ENCODE measurements around the gene RNASE11.

The RNASE11 gene

DNA sequence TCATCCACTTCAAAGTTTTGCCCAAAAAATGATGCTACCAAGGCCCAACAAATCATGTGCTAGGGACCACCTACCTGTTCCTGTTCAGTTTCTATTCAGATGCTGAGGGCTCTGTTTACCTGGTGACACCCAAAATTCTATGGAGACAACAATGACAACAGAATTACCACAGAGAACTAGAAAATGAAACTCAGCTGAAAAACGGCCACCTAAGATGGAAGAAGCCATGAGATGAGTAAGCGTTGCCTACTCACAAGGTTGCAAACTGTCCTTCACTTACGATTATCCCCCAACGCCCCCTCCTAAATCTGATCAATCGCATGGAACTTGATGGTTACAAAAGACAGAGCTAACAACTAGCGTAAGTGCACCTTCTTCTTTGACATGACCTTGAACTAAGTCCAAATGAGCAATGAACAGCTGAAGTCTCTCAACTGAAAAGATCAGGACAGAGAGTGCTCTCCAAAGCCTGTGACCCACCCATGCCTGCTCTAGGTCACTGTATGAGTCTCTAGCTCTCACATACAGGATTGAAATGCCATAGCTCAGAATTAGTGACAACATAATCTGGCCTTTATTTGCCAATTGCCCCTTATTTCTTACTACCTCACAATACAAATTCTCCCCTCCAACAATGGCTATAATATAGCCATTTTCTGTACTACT, at the start of gene RNASE11:
Gene RNASE11 (minus strand): TSS at position 513 of the 666 bp plus-strand sequence.
- DNase-seq (ENCODE audit: insufficient read length, low spot score) (no peak), FAIRE-seq (no peak)
- TF ChIP-seq POLR2A (IDR thresholded peaks at IDR 0.05; ENCODE audit: low read depth, low read length): no peak

DNA sequence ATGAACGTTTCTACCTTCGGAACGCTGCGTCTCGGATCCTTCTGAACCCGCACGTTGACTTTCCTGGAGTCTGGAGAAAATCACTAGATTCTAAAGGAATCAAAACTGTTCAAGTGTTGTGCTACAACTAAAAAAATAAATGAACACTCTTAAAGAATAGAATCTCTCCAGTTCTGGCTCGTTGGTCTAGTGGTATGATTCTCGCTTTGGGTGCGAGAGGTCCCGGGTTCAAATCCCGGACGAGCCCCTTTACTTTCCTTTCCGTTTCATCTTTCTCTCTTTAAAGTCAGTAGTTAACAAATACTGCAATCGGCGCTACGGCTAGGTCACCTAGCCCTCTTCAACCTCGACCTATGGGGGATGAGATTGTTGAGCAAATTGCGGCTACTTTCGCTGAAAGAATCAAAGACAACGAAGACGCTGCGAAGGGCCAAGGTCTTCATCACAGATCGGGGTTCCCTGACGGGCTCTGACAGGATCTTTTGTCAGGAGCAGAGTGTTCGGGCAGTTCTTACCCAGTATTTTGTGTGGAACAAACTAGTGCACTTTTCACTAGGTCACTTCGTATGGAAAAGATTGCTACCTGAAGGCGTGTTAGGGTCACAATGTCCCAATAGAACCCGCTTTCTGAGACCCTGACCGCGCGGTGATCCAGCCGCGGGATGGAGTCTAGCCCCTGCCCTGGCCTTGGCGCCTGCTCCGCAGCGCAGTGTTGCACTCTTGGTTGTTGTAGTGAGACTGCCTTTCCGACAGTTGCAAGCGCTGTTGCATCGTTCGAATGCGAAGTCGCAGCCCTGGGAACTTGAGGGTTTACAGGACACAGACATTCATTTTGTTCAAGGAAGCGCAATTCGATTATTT, 45.3 kb upstream of the RNASE11 start:
- FAIRE-seq (no peak), DNase-seq (ENCODE audit: insufficient read length, low spot score) (no peak)
- TF ChIP-seq POLR2A (IDR thresholded peaks at IDR 0.05; ENCODE audit: low read depth, low read length): no peak

DNA sequence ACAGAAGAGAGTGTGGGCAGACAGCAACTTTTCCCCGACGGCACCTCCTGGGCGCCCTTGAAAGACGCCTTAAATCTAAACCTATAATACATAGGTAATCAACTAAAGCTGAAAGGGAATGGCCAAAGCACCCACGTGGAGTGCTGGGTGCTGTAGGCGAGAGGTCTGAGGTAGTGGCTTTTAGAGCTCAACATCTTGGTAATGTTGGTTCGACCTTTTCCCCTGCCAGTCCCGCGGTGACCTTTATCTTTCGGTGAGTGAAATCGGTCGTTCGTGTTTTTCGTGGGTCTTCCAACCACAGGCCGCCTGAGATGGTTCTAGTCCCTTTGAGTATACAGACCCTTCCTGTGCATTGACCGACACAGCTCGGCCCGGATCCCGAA, 44.6 kb upstream of the RNASE11 start:
- no peak for DNase-seq (ENCODE audit: insufficient read length, low spot score)
- TF ChIP-seq POLR2A (IDR thresholded peaks at IDR 0.05; ENCODE audit: low read depth, low read length): no peak
- FAIRE-seq: no peak

DNA sequence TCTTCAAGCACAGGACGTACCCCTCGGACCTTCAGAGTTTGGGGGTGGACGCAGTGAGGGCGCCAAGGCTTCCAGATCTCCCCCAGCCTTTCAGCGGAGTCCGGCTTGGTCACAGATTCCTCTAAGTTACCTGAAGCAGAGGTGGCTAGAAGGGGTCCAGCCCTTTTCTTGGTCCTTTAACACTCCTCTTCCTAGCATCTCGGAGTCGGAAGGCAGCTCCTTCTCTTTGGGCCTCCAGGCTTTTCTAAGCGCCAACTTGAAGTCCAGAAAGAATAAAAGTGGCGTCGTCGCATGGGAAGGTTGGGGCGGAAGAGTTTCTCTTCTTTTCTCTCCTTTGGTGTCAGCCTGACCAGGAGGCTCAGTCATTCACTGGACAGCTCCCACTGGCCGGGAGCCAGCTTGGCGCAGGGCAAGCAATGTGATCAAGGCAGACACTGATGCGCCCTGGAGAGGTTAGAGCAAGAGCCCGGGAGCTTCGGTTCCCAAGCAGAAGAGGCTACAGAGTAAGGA, 44.1 kb upstream of the RNASE11 start:
- DNase-seq (ENCODE audit: insufficient read length, low spot score) (no peak), FAIRE-seq (no peak)
- TF ChIP-seq POLR2A (IDR thresholded peaks at IDR 0.05; ENCODE audit: low read depth, low read length): no peak

DNA sequence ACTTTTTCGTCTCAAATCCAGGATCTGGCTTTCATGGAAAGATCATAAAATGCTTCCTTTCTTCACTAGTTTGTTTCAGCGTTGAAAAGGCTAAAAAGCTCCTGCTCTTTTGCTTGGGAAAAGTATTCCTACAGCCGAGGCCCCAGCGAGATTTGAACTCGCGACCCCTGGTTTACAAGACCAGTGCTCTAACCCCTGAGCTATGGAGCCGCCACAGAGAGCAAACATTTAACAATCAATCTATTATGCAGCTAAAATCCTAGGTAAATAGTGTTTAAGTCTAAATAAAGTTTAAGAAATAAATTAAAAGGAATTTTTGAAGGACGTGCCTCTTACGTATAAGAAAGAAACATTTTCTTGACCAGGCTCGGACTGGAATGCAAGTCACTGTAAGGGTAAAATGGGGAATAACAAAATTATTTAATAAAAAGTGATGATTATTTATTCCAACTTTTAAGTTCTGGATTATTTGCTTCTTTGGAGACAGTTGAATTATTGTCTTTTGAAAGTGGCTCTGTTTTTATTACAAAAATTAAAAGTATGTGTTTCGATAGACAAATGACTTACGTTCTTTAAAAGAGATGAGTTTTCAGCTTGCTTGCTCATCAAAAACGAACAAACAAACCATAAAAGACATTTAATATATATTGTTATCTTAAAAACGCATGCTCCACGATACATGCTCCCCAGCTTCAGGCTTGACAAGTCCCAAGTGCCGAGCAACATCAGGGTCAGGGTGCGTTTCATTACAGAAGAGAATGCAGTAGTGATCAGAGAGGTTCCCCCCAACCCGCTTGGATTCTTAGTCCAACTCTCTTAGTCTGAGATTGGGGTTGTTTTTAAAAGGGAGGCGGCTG, 43.5 kb upstream of the RNASE11 start:
- no peak for FAIRE-seq

DNA sequence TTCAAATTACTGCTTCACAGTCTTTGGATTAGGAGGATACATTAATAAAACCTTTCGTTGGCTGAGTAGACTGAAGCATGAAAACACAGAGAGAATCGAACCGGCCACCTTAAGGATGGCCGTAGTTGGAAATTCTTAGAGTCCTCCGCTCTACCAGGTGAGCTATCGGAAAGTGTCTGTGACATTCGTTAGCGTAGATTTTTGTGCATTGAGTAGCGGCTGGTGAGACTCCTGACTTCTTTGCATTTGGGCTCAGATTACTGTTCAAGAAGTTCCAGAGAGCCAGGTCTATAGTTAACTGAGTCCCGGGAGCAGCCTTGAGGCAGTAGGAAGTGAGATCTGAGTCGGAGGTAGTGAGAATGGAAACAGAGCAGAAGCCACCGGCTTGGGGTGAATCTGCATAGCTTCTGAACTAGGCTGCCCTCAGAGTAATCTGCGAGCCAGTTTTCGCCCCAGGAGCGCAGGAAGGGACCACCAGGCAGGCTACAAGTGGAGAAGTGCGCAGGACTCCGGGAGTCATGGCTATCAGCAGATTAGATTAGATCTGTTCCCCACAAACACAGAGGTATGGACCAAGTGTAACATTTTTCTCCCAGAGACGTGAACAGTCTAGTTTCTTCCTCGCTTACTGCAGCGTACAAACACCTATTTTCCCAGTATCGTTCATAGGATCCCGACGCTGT, 42.7 kb upstream of the RNASE11 start:
- DNase-seq (ENCODE audit: insufficient read length, low spot score): no peak
- no peak for TF ChIP-seq POLR2A (IDR thresholded peaks at IDR 0.05; ENCODE audit: low read depth, low read length)
- FAIRE-seq: no peak

More for the DNA sequence above, 43.5 kb upstream of the RNASE11 start:
- no peak for TF ChIP-seq POLR2A (IDR thresholded peaks at IDR 0.05; ENCODE audit: low read depth, low read length)
- DNase-seq (ENCODE audit: insufficient read length, low spot score): no peak

DNA sequence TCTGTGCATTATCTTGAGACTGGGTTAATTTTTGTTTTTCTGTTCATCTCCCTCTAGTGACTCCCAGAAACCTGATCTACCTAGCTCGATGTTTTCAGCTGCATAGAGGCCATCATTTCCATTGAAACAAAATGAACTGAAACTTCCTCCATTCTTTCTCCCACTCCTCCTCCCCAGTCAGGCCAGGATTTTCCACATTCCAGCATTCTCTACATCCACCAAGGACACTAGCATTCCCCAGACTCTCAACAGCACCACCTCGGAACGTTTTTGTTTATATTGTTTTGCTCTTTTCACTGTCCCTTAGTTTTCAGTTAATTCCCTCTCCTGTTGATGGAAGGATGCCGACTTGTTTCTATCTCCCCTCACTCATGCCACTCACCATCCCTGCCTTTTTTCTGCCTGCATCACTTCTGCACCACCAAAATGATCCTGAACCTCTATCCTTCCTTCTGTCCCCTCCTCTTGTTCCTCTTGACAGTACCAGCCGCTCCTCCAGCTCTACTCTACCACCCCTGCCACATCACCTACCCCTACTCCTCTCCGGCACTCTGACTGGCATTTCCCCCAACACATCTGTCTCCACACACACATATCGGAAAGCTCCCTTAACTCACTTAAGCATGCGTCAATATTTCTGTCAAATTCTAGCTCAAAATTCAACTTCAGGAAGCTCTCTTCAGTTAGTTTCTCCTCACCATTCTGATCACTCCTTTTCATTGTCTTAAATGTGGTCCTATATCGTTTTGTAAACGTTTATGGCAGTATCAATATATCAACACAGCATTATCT, 40.5 kb upstream of the RNASE11 start:
- FAIRE-seq (no peak), DNase-seq (ENCODE audit: insufficient read length, low spot score) (no peak)
- no peak for TF ChIP-seq POLR2A (IDR thresholded peaks at IDR 0.05; ENCODE audit: low read depth, low read length)

DNA sequence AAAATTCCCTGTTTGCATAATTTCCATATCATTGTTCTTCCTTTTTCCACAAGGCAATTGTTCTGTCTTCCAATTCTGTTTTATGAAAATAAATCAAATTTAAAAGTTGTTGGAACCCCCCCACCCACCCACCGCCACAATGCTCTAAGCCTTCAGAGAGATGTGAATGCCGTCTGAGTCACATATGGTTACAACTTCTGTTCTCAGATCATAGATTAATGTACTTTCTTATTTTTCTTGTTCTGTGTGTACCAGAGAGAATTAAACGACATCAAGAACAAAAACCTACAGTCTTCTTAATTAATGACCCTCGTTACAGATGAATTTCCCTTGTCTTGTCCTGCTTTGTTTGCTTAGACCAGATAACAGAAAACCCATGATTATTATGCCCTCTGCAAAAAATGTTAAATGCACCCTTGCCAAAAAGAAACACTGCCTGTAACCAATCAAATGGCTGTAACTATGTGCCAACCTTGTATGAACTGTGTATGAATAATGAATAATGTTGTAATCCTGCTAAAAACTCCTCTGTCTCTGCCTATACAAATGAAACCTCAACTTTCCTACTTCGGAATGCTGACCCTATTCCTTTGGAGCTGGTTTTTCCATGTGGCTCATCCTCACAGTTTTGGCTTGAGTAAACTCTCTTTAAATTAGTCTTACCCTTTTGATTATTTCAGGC, 39.7 kb upstream of the RNASE11 start:
- no peak for DNase-seq (ENCODE audit: insufficient read length, low spot score)
- no peak for TF ChIP-seq POLR2A (IDR thresholded peaks at IDR 0.05; ENCODE audit: low read depth, low read length)
- FAIRE-seq: no peak

DNA sequence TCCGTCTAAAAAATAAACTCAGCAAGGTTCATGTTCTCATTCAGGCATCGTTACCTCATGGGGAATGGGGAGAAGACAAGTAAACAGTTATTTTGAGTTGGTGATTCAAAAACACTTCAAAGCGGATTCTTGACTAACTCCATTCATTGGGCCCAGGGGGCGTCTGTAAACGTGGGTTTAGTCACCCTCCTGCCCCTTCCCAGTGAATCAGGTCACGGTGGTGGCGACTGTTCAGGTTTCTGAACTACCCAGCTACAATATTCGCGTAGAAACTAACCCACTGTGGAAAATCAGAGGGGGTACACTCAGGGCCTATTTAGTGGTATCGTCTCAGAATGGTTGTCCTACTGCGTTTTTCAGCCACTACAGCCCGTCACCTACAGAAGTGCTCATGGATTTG, 38.5 kb upstream of the RNASE11 start:
- FAIRE-seq: no peak
- no peak for DNase-seq (ENCODE audit: insufficient read length, low spot score)
- no peak for TF ChIP-seq POLR2A (IDR thresholded peaks at IDR 0.05; ENCODE audit: low read depth, low read length)

DNA sequence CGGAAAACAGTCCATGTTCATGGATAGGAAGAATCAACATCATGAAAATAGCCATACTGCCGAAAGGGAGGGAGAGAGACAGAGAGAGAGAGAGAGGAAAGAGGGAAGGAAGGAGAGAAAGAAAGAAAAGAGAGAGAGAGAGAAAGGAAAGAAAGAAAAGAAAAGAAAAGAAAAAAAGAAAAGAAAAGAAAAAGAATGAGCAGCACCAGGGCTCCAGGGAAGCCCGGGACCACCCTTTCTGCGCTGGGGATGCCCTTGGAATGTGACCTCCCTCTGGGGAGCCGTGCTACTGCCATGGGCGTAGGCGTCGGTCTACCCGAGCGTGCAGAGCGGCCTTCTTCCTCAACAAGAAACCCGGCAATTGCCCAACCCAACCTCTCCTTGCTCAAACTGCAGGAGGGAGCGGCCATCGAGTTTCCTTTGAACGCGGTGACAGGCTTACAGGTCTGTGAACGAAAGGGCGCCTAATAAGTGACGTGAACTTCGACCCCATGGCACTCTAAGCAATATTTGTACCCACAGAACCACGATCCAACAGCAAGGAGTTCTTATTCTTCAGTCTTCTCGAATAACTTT, 36.8 kb upstream of the RNASE11 start:
- TF ChIP-seq POLR2A (IDR thresholded peaks at IDR 0.05; ENCODE audit: low read depth, low read length): no peak
- DNase-seq (ENCODE audit: insufficient read length, low spot score) (no peak), FAIRE-seq (no peak)

DNA sequence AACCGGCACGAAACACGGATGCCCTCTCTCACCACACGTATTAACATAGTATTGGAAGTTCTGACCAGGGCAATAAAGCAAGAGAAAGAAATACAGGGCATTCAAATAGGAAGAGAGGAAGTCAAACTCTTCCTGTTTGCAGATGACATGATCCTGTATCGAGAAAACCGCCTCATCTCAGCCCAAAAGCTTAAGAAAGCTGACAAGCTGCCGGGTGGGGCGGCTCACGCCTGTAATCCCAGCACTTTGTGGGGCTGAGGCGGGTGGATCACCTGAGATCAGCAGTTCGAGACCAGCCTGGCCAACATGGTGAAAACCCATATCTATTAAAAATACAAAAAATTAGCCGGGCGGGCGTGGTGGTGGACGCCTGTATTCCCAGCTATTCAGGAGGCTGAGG, 36.0 kb upstream of the RNASE11 start:
- TF ChIP-seq POLR2A (IDR thresholded peaks at IDR 0.05; ENCODE audit: low read depth, low read length): no peak
- no peak for DNase-seq (ENCODE audit: insufficient read length, low spot score)
- FAIRE-seq: no peak

DNA sequence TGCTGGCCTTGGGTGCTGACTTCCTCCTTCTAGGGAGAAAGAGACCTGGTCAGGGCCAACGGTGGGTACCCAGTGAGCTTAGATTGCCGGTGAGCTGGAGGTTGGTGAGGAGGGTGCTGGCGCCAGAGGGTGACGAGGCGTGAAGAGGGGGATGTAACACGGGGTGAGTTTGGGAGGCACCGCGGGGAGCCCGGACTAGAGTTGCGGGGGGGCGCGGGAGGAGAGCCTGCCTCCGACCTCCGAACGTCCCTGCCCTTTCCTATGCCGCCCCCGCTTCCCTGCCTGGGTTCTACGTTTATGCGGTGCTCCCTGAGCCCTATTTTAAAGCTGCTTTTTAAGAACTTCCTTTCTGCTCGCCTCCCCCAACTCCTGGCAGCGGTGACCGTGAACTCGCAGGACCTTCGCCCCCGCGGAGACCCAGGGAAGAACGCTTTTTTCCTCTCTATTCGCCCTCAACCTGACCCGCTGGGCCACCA, 35.1 kb upstream of the RNASE11 start:
- no peak for TF ChIP-seq POLR2A (IDR thresholded peaks at IDR 0.05; ENCODE audit: low read depth, low read length)

More for the DNA sequence above, 35.1 kb upstream of the RNASE11 start:
- DNase-seq (ENCODE audit: insufficient read length, low spot score): no peak
- no peak for FAIRE-seq
